ENCODE measurements around the gene OGN. TPM values are rescaled to one million over a fixed set of nuclear protein-coding genes. Genes with fewer than 3 reads are reported as not detected.

OGN gene
- total RNA-seq, 2 experiments from 2014 or later = 0.17 TPM; not detected in 1

- DNase-seq = no peak
- Mint-ChIP-seq H3K27ac (no peak overlapping the region), H3K9me3 (no peaks in the 10 kb centered on the region), H3K36me3 (ENCODE audit: low read depth) (peaks cover 1% of the 10 kb centered on the region), H3K4me1 (no peaks in the 10 kb centered on the region), H3K4me3 (no peak overlapping the region), H3K27me3 (no peaks in the 10 kb centered on the region)
- ChIA-PET POLR2A (no interaction called here), CTCF (interaction anchor here (0.7 kb wide), 1 partner anchor 221 kb away, joined by 4 read pairs; no protein-coding TSS in a partner anchor)
These were observed 8.8 kb downstream of the OGN start for GRCh38 chr9:92395617-92396016.

GRCh38 chr9:92393686-92394085 lies 10.7 kb downstream of the OGN start:
- Mint-ChIP-seq H3K9me3 (no peaks in the 10 kb centered on the region), H3K36me3 (ENCODE audit: low read depth) (peaks cover 1% of the 10 kb centered on the region), H3K27ac (no peak overlapping the region), H3K4me1 (no peaks in the 10 kb centered on the region), H3K27me3 (no peaks in the 10 kb centered on the region), H3K4me3 (no peak overlapping the region)
- ChIA-PET POLR2A (no interaction called here), CTCF (interaction anchor here (0.6 kb wide), 1 partner anchor 141 kb away, joined by 4 read pairs; no protein-coding TSS in a partner anchor)
- no peak for DNase-seq

- Mint-ChIP-seq H3K4me3 (no peak overlapping the region), H3K4me1 (no peaks in the 10 kb centered on the region), H3K27ac (no peak overlapping the region), H3K27me3 (no peaks in the 10 kb centered on the region), H3K9me3 (no peaks in the 10 kb centered on the region), H3K36me3 (ENCODE audit: low read depth) (no peaks in the 10 kb centered on the region)
- ChIA-PET CTCF (interaction anchor here (0.6 kb wide), 1 partner anchor 253 kb away, joined by 3 read pairs; no protein-coding TSS in a partner anchor), POLR2A (no interaction called here)
- DNase-seq = no peak
These were observed 11.7 kb downstream of the OGN start for GRCh38 chr9:92392690-92393089.

- no peak overlapping the region for H3K27ac Mint-ChIP-seq
- DNase-seq = no peak
- ChIA-PET CTCF (interaction anchor here (0.5 kb wide), 1 partner anchor 23 kb away, joined by 3 read pairs; no protein-coding TSS in a partner anchor), POLR2A (no interaction called here)
- H3K4me1 Mint-ChIP-seq = no peaks in the 10 kb centered on the region
- H3K36me3 Mint-ChIP-seq (ENCODE audit: low read depth) = peaks cover 2% of the 10 kb centered on the region
- no peak overlapping the region for H3K4me3 Mint-ChIP-seq
- H3K9me3 Mint-ChIP-seq = no peaks in the 10 kb centered on the region
- H3K27me3 Mint-ChIP-seq = no peaks in the 10 kb centered on the region
These were observed 18.4 kb downstream of the OGN start for GRCh38 chr9:92385953-92386352.

GRCh38 chr9:92385477-92385876 lies 18.9 kb downstream of the OGN start:
- Mint-ChIP-seq H3K36me3 (ENCODE audit: low read depth) (peaks cover 2% of the 10 kb centered on the region), H3K9me3 (no peaks in the 10 kb centered on the region), H3K27ac (no peak overlapping the region), H3K4me3 (no peak overlapping the region), H3K27me3 (no peaks in the 10 kb centered on the region), H3K4me1 (no peaks in the 10 kb centered on the region)
- CTCF ChIA-PET = no interaction called here
- POLR2A ChIA-PET = no interaction called here
- no peak for DNase-seq

GRCh38 chr9:92385001-92385400 lies 19.4 kb downstream of the OGN start:
- H3K36me3 Mint-ChIP-seq (ENCODE audit: low read depth) = peaks cover 2% of the 10 kb centered on the region
- ChIA-PET CTCF (no interaction called here), POLR2A (no interaction called here)
- H3K27ac Mint-ChIP-seq = no peak overlapping the region
- no peaks in the 10 kb centered on the region for H3K4me1 Mint-ChIP-seq
- DNase-seq = no peak
- no peak overlapping the region for H3K4me3 Mint-ChIP-seq
- H3K9me3 Mint-ChIP-seq = no peaks in the 10 kb centered on the region
- H3K27me3 Mint-ChIP-seq = no peaks in the 10 kb centered on the region

- Mint-ChIP-seq H3K36me3 (ENCODE audit: low read depth) (peaks cover 6% of the 10 kb centered on the region), H3K27me3 (no peaks in the 10 kb centered on the region), H3K27ac (no peak overlapping the region), H3K4me3 (no peak overlapping the region), H3K9me3 (no peaks in the 10 kb centered on the region), H3K4me1 (peaks cover 4% of the 10 kb centered on the region)
- DNase-seq = no peak
- ChIA-PET POLR2A (no interaction called here), CTCF (no interaction called here)
These were observed 20.0 kb downstream of the OGN start for GRCh38 chr9:92384375-92384774.

- no peak overlapping the region for H3K4me3 Mint-ChIP-seq
- no peak for DNase-seq
- no peaks in the 10 kb centered on the region for H3K9me3 Mint-ChIP-seq
- no peaks in the 10 kb centered on the region for H3K27me3 Mint-ChIP-seq
- peaks cover 6% of the 10 kb centered on the region for H3K36me3 Mint-ChIP-seq (ENCODE audit: low read depth)
- no peak overlapping the region for H3K27ac Mint-ChIP-seq
- ChIA-PET CTCF (no interaction called here), POLR2A (no interaction called here)
- peaks cover 24% of the 10 kb centered on the region for H3K4me1 Mint-ChIP-seq
These were observed 22.6 kb downstream of the OGN start for GRCh38 chr9:92381775-92382174.

- H3K4me1 Mint-ChIP-seq = peaks cover 24% of the 10 kb centered on the region
- H3K9me3 Mint-ChIP-seq = peaks cover 2% of the 10 kb centered on the region
- CTCF ChIA-PET = no interaction called here
- H3K4me3 Mint-ChIP-seq = no peak overlapping the region
- no peak overlapping the region for H3K27ac Mint-ChIP-seq
- H3K36me3 Mint-ChIP-seq (ENCODE audit: low read depth) = peaks cover 11% of the 10 kb centered on the region
- DNase-seq = no peak
- POLR2A ChIA-PET = no interaction called here
- H3K27me3 Mint-ChIP-seq = no peaks in the 10 kb centered on the region
These were observed 23.8 kb downstream of the OGN start for GRCh38 chr9:92380603-92381002.

- peak; percentile 17 for DNase-seq
- Mint-ChIP-seq H3K9me3 (peaks cover 2% of the 10 kb centered on the region), H3K4me3 (no peak overlapping the region), H3K27me3 (no peaks in the 10 kb centered on the region), H3K36me3 (ENCODE audit: low read depth) (peaks cover 21% of the 10 kb centered on the region), H3K27ac (peak overlapping the region; percentile 1), H3K4me1 (peaks cover 24% of the 10 kb centered on the region)
- ChIA-PET CTCF (no interaction called here), POLR2A (no interaction called here)
These were observed 25.4 kb downstream of the OGN start for GRCh38 chr9:92378865-92379560.

- Mint-ChIP-seq H3K4me1 (peaks cover 24% of the 10 kb centered on the region), H3K27me3 (no peaks in the 10 kb centered on the region), H3K27ac (peak overlapping the region; percentile 31), H3K36me3 (ENCODE audit: low read depth) (peaks cover 26% of the 10 kb centered on the region), H3K9me3 (peaks cover 3% of the 10 kb centered on the region), H3K4me3 (no peak overlapping the region)
- no peak for DNase-seq
- ChIA-PET POLR2A (no interaction called here), CTCF (interaction anchor here (1.5 kb wide), 1 partner anchor 9 kb away, joined by 5 read pairs; no protein-coding TSS in a partner anchor)
These were observed 26.5 kb downstream of the OGN start for GRCh38 chr9:92377876-92378275.

GRCh38 chr9:92373167-92373566 lies 31.2 kb downstream of the OGN start:
- ChIA-PET CTCF (no interaction called here), POLR2A (no interaction called here)
- H3K36me3 Mint-ChIP-seq (ENCODE audit: low read depth) = peaks cover 34% of the 10 kb centered on the region
- DNase-seq = no peak
- peaks cover 10% of the 10 kb centered on the region for H3K9me3 Mint-ChIP-seq
- no peaks in the 10 kb centered on the region for H3K27me3 Mint-ChIP-seq
- H3K4me1 Mint-ChIP-seq = peaks cover 8% of the 10 kb centered on the region
- no peak overlapping the region for H3K4me3 Mint-ChIP-seq
- H3K27ac Mint-ChIP-seq = no peak overlapping the region

GRCh38 chr9:92369075-92369474 lies 35.3 kb downstream of the OGN start:
- CTCF ChIA-PET = interaction anchor here (0.6 to 1.1 kb wide), 3 partner anchors 8 to 45 kb away, joined by 3 to 5 read pairs (median 3); no protein-coding TSS in a partner anchor
- H3K27ac Mint-ChIP-seq = no peak overlapping the region
- no peaks in the 10 kb centered on the region for H3K4me1 Mint-ChIP-seq
- POLR2A ChIA-PET = interaction anchor here (0.6 kb wide), 1 partner anchor 47 kb away, joined by 3 read pairs; no protein-coding TSS in a partner anchor
- H3K4me3 Mint-ChIP-seq = no peak overlapping the region
- DNase-seq = no peak
- H3K36me3 Mint-ChIP-seq (ENCODE audit: low read depth) = peaks cover 31% of the 10 kb centered on the region
- H3K9me3 Mint-ChIP-seq = peaks cover 8% of the 10 kb centered on the region
- no peaks in the 10 kb centered on the region for H3K27me3 Mint-ChIP-seq

- Mint-ChIP-seq H3K4me3 (no peak overlapping the region), H3K9me3 (peaks cover 16% of the 10 kb centered on the region), H3K27ac (no peak overlapping the region), H3K36me3 (ENCODE audit: low read depth) (peaks cover 24% of the 10 kb centered on the region), H3K4me1 (peaks cover 7% of the 10 kb centered on the region), H3K27me3 (no peaks in the 10 kb centered on the region)
- POLR2A ChIA-PET = no interaction called here
- no peak for DNase-seq
- CTCF ChIA-PET = interaction anchor here (0.8 kb wide), 1 partner anchor 35 kb away, joined by 3 read pairs; no protein-coding TSS in a partner anchor
These were observed 44.3 kb downstream of the OGN start for GRCh38 chr9:92360083-92360482.

All from activated CD4-positive, alpha-beta T cell treated with anti-CD3 and anti-CD28 coated beads, Interleukin-2, amount 10 ng/mL, durations not matched to agents 7 days and 5 days (primary cell).